ENCODE data around the gene HOXC6. TPM values are rescaled to one million over a fixed set of nuclear protein-coding genes. Genes with fewer than 3 reads are reported as not detected.

HOXC6 gene
- total and polyA plus RNA-seq, 9 of the 15 experiments (the other 6 are each of a cell fraction or from before 2014, with no cell fraction given) = 0.06 to 4.0 (median 1.4) TPM

GRCh38 chr12:54017027-54017788, 11.0 kb upstream of the HOXC6 start (continued):
- TF ChIP-seq MLLT1 (IDR thresholded peaks at IDR 0.05) = 0 out of 4 replicates have a peak, but pooled peaks of 1 of the 2 experiments have one; percentile 63
- no peak for TF ChIP-seq SOX6 (IDR thresholded peaks at IDR 0.05)
- no peak for TF ChIP-seq TCFL5 (CRISPR knock-in tag; conservative IDR thresholded peaks at IDR 0.05)
- no peak for TF ChIP-seq HOXB6 (CRISPR knock-in tag; IDR thresholded peaks at IDR 0.05; ENCODE audit: borderline replicate concordance)
- TF ChIP-seq L3MBTL2 (IDR thresholded peaks at IDR 0.05) = no peak
- TF ChIP-seq ZFP36 (IDR thresholded peaks at IDR 0.05; ENCODE audit: low read depth, low read length, partially characterized antibody) = no peak
- no peak for TF ChIP-seq MGA (IDR thresholded peaks at IDR 0.05)
- TF ChIP-seq MXI1 (IDR thresholded peaks at IDR 0.05; ENCODE audit: low read depth, low read length) = no peak
